T follicular helper cell (primary cell): ENCODE data around the gene NR1H4.
"Not testable (repeated sequence)": the region's sequence is repeated elsewhere in the genome, so short reads cannot be mapped to it uniquely, and the experiment has no call there.

ENCODE experiments used
- DNase-seq: peaks from one replicate; pipeline ENCODE4 v3.0.0-alpha.2; 2020; ENCODE audit warnings: low read depth

NR1H4 gene

GRCh38 chr12:100512692-100513091 is 39.0 kb downstream of the NR1H4 start:
- no peak for DNase-seq

GRCh38 chr12:100515968-100516367 is 42.3 kb downstream of the NR1H4 start:
- no peak for DNase-seq

- no peak for DNase-seq
These were observed 44.7 kb downstream of the NR1H4 start for GRCh38 chr12:100518376-100518775.

GRCh38 chr12:100520048-100520769 is 46.5 kb downstream of the NR1H4 start:
- DNase-seq = no peak

GRCh38 chr12:100521958-100522357 is 48.3 kb downstream of the NR1H4 start:
- no peak for DNase-seq

- no peak for DNase-seq
These were observed 54.4 kb downstream of the NR1H4 start for GRCh38 chr12:100528034-100528433.

GRCh38 chr12:100528471-100529127 is 54.9 kb downstream of the NR1H4 start:
- DNase-seq = no peak

GRCh38 chr12:100529756-100530350 is 56.2 kb downstream of the NR1H4 start:
- DNase-seq = no peak

GRCh38 chr12:100533376-100533775 is 59.7 kb downstream of the NR1H4 start:
- DNase-seq = no peak

- no peak for DNase-seq
These were observed 61.1 kb downstream of the NR1H4 start for GRCh38 chr12:100534625-100535227.

- no peak for DNase-seq
These were observed 65.5 kb downstream of the NR1H4 start for GRCh38 chr12:100539202-100539601.

GRCh38 chr12:100544165-100544564 is 70.5 kb downstream of the NR1H4 start:
- no peak for DNase-seq

- DNase-seq = no peak
These were observed 71.4 kb downstream of the NR1H4 start for GRCh38 chr12:100545092-100545491.

GRCh38 chr12:100553936-100554335 is 80.3 kb downstream of the NR1H4 start:
- no peak for DNase-seq

- no peak for DNase-seq
These were observed 81.0 kb downstream of the NR1H4 start for GRCh38 chr12:100554608-100555077.

GRCh38 chr12:100555722-100556121 is 82.1 kb downstream of the NR1H4 start:
- DNase-seq = no peak

- DNase-seq = no peak
These were observed 83.7 kb downstream of the NR1H4 start for GRCh38 chr12:100557357-100557756.

GRCh38 chr12:100559261-100559660 is 85.6 kb downstream of the NR1H4 start:
- DNase-seq = not testable (repeated sequence)

GRCh38 chr12:100564090-100564489 is 90.4 kb downstream of the NR1H4 start:
- DNase-seq = no peak

- DNase-seq = no peak
These were observed 91.3 kb downstream of the NR1H4 start for GRCh38 chr12:100564905-100565467.

GRCh38 chr12:100565987-100566545 is 92.4 kb downstream of the NR1H4 start:
- no peak for DNase-seq
